HG02642 (cell line): ENCODE data around the gene TEP1.
"Not testable (repeated sequence)": the region's sequence is repeated elsewhere in the genome, so short reads cannot be mapped to it uniquely, and the experiment has no call there.

Experiments used
- ATAC-seq: cut with Tn5 transposase; IDR thresholded peaks from one replicate; pipeline ENCODE4 v1.9.1; 2021; ENCODE audit warnings: mild to moderate bottlenecking; ENCODE audit not compliant: unreplicated experiment, poor library complexity

Gene TEP1

DNA sequence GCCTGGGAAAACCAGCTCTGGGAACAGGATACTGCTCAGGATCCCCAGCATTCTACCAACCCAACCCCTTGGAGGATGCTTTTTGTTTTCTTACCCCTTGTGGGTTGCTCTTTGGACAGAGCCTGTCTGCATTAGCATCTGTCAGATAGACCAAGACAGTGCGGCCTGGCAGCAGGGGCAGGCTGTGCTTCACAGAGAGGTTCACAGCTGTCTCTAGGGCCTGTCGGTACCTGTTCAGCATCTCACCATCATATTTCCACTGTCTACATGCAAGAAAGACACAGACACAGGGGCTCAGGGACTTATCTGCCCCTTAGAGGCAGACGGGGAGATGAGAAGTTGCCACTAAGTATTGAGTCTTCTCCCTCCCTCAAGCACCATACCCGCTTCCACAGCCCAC is 21.8 kb downstream of the TEP1 start:
- no peak for ATAC-seq

GRCh38 chr14:20388159-20388558 is 25.1 kb downstream of the TEP1 start:
- ATAC-seq, result no peak

DNA sequence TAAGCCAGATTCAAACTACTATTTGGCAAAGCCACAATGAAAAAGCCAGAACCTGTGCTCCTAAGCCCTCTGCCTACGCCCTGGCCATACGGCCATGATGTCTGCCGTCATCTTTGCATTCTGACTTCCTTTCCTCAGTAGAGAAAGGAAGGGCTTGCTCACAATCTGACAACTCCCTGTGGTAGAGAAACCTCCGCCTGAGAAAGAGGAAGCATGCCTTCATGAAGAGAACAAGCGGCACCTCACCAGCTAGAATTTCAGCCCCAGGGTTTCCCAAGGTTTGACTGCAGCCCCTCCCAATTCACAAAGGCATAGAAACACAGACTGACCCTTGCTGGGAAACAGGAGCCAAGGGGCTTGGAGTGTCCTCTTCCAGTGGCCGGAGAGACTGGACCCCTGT is 25.7 kb downstream of the TEP1 start:
- ATAC-seq, result no peak

DNA sequence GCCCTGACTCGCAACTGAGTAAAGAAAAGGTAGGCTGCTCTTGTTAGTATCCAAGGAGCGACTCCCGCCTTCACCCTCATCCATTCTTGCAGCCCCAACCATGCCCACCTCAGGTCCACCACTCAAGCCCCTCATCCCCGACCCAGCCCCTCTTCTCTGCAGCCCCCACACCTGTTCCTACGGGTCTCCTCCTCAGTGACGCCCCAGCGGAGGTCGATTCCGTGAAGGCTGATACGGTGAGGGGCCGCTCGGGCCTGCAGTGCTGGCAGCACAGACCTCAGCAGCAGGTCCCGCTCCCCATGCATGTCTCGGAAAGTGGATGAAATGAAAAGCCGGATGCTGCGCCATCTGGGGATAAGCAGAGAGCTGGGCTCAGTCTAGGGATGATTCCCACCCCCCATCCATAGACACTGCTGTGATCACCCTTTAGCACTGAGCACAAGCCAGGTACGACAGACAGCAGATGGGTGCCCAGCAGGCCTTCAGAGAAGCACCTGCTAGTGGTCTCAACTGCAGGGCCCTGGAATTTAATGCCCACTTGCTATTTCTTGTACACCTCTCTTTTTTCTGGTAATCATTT is 26.9 kb downstream of the TEP1 start:
- ATAC-seq, result no peak

- ATAC-seq, result no peak
Observed at GRCh38 chr14:20384886-20385285, 28.4 kb downstream of the TEP1 start.

DNA sequence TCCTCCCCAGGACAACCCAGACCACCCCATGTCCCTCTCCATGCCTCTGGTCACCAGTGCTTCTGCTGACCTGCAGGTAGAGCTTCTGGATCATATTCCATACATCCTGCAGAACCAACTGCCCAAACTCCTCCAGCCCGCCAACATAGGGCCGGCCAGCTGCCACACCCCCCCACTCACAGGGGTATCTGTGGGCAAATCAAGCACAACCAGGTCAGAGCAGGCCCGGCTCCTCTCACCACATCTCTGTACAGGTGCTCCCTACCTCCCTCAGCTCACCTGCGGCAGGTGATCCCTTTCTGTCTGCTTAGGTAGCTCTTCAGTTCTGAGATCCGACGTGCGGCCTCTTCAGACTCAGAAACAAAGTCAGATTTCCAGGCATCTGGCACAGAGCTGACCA is 29.0 kb downstream of the TEP1 start:
- ATAC-seq, result no peak

GRCh38 chr14:20383636-20384035 is 29.7 kb downstream of the TEP1 start:
- no peak for ATAC-seq

- ATAC-seq, result no peak
Observed at GRCh38 chr14:20383032-20383431, 30.3 kb downstream of the TEP1 start.

DNA sequence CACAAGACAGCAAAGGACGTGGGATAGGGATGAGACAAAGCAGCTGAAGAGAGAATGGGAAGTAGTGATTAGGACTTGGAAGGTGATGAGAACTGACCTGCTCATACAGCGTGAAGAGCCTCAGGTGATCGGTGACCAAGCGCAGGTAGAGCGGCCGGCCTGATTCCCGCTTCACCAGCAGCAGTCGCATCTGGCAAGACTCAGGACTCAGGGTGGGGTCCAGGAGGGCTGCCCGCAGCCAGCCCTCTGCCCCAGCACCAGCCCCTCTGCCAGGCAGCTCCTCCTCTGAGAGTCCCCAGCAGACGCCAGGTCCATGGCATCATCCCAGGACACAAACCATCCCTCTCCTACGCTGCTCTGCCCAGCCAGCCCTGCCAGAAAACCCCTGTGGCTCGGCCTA is 30.8 kb downstream of the TEP1 start:
- ATAC-seq, result no peak

- ATAC-seq, result no peak
Observed at GRCh38 chr14:20381341-20381740, 32.0 kb downstream of the TEP1 start.

DNA sequence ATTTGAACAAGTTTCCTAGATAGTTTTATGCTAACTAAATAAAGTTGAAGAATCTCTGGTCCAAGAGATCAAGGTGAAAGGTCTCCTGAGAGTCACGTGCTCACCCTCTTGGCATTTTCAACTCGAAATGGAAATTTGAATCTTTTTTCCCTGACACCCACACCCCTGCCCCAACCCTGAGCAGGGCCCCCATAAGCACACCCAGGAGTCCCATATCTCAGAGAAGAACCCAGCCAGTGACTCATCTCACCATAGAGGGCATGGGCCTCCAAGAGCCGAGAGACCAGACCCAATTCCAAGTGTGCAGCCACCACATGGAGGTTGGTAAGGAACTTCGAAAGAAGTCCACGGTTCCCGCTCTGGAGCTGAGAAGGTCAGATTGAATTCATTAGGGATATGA is 32.6 kb downstream of the TEP1 start:
- ATAC-seq, result no peak

- ATAC-seq, result no peak
Observed at GRCh38 chr14:20379743-20380142, 33.6 kb downstream of the TEP1 start.

GRCh38 chr14:20377171-20377570 is 36.1 kb downstream of the TEP1 start:
- no peak for ATAC-seq

GRCh38 chr14:20376071-20376588 is 37.2 kb downstream of the TEP1 start:
- ATAC-seq, result no peak

- ATAC-seq, result no peak
Observed at GRCh38 chr14:20375471-20375870, 37.8 kb downstream of the TEP1 start.

DNA sequence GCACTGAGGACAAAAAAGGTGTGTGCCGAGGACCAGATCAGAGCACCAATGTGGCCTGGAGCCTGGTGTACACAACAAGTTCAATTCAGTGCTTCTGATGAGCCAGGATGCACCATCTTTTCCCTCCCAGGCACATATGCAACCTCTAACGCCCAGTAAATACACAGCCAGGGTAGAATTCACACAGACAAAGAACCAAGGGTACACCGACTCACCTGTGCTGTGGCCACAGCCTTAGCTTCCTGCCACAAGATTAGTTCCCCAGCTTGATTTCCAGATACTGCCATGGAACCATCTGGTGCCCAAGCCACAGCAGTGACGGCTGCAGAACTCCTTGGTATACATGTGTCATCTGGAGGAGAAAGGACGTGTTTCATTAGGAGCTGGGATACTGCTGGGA is 40.5 kb downstream of the TEP1 start:
- no peak for ATAC-seq

GRCh38 chr14:20365928-20366327 is 47.4 kb downstream of the TEP1 start:
- no peak for ATAC-seq

GRCh38 chr14:20358474-20358873 is 54.8 kb downstream of the TEP1 start:
- not testable (repeated sequence) for ATAC-seq

DNA sequence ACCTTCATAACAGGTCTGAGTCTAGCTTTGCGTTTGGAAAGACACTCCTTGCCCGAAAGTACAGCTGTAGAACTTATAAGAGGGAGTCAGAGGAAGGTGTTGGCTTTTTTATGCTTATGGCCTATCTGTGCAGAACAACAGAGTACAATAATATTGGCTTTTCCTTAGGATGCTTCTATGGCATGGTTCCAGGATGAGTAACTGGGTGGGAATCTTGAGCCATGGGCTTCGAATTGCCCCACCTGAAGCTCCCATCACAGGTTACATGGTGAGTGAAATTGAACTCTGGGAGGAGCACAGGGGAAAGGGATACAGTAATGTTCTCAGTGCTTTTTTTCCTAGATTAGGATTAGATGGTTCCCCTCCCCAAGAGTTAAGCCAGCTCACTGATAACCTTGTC is 56.9 kb downstream of the TEP1 start:
- no peak for ATAC-seq

DNA sequence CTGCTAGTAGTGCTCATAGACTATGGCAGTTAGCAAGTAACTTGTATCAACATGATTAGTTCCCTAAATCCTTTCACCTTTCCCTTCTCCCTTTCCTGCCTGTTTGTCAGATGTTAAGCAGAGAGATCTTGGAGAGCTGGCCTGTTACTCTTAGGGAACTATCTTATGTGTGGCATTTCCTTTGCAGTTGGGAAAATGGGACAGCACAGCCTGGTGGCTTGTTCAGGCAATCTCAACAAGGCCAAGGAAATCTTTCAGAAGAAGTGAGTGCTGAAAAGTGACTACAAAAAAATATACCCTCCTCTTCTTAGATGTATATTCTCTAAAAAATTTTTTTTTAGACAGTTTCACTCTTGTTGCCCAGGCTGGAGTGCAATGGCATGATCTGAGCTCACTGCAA is 62.4 kb downstream of the TEP1 start:
- no peak for ATAC-seq

GRCh38 chr14:20350282-20350681 is 63.0 kb downstream of the TEP1 start:
- no peak for ATAC-seq

DNA sequence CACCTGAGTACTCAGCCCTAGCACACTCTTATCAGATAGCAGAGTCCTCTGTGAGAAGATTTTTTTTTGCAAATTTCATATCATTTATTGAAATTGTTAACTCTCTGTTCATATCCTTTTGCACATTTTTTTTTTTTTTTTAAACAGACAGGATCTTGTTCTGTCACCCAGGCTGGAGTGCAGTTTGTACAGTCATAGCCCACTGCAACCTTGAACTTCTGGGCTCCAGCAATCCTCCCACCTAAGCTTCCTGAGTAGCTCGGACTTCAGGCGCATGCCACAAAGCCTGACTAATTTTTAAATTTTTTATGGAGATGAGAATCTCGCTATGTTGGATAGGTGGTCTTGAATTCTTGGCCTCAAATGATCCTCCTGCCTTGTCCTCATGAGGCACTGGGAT is 65.6 kb downstream of the TEP1 start:
- ATAC-seq, result no peak

DNA sequence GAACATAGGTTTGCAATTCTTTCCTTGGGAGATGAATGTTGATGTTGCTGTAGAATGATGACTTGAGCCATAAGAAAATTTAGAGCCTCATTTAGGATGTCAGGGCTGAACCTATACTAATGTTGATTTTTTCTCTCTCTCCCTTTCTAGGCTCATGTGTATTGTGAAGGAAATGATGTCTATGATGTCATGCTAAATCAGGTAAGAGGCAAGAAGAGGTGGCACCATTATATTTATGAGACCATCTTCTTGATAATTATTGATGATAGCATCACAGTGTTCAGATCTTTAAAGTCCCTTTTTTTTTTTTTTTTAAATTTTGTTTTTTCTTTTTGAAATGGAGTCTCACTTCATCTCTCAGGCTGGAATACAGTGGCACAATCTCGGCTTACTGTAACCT is 66.6 kb downstream of the TEP1 start:
- no peak for ATAC-seq
